Renal cortical epithelial cell (primary cell): ENCODE data around the gene NEURL4. TPM values are rescaled to one million over a fixed set of nuclear protein-coding genes. Genes with fewer than 3 reads are reported as not detected.

Experiments
- DNase-seq: peaks from one replicate; pipeline ENCODE4 v3.0.0-alpha.2; 2011; ENCODE audit warnings: low read depth
- total RNA-seq: library from RNA; depleted of rRNA; stranded (reverse); fragments of >200 nt; gene quantifications from 2 replicates; pipeline ENCODE4 v1.2.3, GENCODE V29; 2014

NEURL4 gene
- total RNA-seq, 1 donor from 2014 or later: 27.8 TPM

DNA sequence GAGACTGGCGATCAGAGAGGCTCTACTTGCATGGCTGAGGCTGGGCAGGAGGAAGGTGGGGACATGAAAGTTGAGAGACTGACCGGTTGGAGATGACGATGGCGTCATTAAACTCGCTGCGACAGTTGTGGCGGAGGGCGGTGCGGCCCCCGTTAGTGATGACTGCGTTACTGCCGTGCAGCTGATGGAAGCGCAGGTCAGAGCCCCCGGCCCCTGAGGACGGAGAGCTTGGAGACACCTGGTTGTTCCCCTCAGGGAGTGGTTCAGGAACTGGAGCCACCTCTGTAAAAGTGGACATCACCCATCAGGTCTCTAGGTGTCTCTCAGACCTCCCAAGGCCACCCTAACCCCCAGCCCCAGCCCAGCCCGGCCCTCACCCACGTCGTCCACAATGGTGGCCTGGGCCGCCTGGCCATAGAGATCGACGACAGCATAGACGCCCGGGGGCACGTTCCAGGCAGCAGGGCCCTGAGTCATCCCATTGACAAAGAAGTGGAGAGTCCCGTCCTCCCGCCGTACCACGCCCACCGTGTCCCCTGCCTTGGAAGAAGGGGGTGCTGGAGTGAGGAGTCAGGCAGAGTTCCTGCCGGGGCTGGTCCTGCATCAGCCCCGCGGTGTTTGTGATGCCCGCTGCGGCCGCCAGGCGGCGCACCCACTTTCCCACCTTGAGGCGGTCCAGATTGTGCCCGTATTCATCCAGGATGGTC is 5.3 kb downstream of the NEURL4 start:
- no peak for DNase-seq

DNA sequence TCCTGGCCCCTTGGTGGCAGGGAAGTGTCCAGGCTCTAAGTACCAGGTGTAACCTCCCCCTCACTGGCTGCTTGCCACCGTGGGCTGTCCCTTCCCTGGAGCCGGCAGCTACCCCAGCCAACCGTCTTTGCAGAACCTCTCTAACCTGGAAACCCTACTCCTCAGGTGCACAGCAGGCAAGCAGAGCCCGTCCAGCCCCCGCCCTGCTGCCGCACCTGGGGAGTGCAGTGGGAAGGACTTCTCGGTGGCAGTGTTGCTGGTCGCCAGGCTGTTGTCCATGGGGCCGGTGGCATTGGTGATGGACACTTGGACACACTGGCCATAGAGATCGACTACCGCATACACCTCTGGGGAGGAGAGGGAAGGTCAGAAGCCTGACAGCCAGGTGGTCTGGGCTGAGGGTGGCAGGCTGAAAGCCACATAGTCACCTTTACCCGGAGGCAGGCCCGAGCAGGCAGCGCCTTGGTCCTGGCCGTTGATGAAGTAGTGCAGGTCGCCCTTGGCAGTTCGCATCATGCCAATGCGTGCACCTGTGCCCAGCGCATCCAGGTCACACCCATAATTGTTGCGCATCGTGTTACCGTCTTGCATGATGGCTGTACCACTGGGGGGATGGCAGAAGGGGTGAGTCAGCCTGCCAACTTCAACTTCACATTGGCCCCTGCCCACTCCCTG is 6.5 kb downstream of the NEURL4 start:
- no peak for DNase-seq

DNA sequence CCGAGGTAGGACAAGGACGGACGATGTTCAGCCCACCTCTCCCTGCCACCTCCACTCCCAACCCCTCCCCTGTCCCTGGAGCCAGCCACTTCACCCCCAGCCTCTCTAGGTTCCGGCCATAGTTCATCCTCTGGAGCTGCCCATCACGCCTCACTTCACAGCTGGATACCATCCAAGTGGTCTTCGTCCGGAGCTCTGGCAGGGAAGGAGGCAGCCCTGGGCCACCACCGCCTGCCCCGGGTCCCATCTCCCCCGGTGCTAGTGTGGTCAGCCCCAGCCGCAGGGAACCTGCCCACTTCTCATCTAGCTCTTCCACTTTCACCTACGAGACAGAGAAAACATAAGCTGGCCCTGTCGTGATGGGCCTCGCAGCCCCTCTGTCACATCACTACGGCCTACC is 7.7 kb downstream of the NEURL4 start:
- DNase-seq: no peak

DNA sequence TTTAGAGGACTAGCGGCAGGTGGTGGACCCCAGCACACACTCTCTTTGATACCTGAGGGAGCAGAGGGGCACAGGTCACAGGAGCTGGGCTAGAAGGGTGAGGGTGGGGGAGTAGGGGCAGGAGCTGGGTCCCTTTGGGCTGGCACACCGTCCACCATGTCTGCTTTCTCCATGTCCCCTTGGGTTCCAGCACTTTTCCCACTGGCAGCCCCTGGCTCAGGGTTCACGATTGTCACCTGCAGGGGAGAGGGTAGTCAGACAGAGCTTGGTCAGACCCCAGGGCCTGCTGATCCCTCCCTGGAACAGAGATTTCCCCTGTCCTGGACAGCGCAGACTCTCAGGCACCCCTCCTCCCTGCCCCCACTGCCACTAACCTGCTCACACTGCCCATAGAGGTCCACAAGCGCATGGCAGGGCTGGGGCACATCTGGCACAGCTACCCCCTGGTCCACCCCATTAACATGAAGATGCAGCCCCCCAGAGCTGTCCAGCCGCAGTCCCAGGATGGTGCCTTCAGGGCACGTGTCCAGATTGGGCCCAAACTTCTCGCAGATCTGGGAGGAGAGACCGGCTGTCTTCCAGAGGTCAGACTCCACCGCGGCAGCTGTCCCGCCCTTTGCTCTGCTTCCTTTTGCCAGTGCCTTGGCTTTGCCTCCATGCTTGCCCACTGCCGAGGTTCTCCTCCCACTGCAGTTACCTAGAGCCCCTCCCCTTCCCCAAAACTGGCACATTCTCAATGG is 10.8 kb downstream of the NEURL4 start:
- DNase-seq: no peak

DNA sequence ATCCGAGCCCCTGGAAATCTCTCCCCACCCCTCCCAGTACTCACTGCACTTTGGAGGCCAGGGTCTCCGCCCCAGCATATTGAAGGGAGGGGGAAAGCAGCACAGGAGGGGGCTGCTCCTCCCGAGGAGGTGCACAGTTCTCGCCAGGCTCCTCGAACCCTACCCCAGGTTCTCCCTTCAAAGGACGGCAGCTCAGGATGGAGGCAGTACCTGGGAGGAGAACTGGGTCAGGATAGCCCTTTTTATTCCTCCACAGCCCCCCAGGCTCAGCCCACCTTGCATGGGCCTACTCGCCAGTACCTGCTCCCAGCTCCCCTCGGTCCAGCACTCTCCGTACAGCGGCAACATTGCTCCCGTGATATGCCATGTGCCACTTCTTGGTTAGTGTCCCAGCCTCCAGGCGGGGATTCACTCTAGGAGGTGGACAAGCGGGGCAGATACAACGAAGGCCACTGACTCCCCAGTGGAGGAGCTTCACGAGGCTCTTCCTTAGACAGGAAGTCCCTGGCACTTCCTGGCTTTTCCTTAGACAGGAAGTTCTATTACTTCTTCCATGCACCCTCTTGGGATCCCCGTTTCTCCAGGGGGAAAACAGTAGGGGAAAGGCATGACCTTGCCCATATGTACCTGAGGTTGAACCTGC is 11.9 kb downstream of the NEURL4 start:
- no peak for DNase-seq

DNA sequence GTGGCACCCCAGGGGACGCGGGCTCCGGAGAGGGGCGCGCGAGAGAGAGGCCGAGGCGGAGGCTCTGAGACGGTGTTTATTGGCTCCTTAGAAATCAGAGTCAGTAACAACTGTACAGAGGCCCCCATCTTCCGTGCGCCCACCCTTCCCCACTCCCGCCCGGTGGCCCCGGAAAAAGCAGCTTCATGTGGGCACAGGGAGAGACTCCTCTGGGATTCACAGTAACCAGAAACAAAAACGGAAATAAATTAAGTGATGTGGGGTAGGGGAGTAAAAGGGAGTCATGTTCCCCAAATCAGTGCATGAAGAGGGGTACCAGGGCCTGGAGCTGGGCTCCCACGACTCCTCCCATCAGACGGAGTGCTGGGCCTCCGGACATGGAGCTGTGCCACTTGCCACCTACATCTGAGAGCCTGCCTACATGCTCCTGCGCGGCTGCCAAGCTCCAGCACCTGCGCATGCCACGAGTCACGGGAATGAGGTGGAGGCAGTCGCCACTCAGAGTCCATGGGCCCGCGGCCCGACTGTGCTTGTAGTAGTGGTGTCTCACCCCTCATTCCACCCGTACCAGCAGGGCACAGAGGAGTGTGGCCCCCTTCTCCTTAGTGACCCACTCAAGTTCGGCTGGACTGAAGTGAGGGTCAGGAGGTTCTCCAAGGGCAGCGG is 13.4 kb downstream of the NEURL4 start:
- no peak for DNase-seq

DNA sequence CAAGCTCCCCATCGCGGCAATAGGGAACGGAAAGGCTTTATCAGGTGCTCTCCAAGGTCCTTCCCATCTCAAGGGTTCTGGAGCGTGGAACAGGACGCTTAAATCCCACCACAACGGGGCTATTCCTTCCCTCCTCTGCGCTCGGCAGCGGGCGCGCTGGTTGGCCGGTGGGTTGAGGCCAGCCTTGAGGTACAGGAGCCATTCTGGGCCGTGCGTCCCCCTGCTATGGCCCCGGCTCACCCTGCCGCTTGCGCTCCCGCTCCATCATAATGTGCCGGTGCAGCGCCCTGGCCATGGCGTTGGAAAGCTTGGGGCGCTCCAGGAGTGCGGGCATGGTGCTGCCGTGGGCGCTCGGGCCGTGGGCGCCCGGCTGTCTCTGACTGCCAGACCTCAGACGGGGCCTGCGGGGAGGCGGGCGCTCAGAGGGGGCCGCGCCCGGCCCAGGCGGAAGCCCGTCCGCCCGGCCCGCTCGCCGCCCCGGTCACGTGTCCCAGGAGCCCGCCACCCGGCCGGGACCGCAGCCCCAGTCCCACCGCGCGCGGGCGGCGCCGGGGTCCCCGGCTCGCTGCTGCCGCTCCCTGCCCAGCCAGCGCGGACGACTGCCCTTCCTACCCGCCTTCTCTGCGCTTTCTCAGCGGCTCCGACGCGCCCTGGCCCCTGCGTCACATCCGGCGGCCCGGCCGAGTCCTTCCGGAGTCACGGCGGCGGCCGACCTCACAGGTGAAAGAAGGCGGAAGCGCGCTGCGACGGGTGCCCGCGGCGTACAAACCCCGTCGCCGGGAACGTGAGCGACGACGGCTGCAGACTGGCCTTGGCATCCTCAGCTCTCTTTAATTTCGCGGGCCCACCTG is 14.2 kb downstream of the NEURL4 start, which contains the start of gene GPS2:
Gene GPS2, minus strand, starts transcription at position 642 of the 851 bp plus-strand sequence. Its CDS starts 308 bp downstream, at position 334.
- peak; percentile 51 for DNase-seq

DNA sequence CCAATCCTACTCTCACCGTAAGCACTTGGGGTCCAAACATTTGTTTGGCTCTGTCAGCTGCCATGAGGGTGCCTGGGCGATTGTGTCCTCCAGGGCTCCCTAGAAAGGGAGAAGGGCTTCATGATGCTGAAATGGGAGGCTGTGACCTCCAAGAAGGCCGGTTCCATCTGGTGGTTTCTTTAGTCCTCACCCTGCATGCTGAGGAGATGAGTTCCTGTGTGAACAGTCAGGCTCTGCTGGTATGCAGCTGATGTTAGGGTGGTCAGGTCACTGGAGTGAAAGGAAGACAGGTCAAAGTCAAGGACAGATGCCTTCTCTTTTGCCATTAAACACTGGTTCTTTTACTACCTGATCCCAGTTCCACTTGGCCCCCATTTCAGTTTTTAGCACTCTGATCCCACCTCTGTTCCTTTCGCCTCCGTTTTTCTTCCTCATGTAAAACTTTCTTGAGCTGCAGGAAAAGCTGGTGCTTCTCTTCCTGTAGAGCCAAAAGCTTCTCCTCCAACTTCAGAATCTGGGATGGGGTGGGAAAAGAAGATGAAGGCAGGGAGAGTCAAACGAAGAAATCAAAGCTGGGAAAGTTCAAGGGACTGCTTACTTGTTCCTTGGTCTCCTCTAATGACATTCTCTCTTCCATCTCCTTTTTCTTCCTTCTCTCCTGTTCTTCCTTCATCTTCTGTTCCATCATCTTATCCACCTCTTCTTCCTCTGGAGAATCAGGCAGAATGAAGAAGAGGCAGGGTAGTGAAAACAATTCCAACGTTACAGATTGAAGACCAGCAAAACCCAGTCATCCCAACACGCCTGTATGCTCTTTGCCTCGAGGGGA is 15.0 kb downstream of the NEURL4 start:
- no peak for DNase-seq

DNA sequence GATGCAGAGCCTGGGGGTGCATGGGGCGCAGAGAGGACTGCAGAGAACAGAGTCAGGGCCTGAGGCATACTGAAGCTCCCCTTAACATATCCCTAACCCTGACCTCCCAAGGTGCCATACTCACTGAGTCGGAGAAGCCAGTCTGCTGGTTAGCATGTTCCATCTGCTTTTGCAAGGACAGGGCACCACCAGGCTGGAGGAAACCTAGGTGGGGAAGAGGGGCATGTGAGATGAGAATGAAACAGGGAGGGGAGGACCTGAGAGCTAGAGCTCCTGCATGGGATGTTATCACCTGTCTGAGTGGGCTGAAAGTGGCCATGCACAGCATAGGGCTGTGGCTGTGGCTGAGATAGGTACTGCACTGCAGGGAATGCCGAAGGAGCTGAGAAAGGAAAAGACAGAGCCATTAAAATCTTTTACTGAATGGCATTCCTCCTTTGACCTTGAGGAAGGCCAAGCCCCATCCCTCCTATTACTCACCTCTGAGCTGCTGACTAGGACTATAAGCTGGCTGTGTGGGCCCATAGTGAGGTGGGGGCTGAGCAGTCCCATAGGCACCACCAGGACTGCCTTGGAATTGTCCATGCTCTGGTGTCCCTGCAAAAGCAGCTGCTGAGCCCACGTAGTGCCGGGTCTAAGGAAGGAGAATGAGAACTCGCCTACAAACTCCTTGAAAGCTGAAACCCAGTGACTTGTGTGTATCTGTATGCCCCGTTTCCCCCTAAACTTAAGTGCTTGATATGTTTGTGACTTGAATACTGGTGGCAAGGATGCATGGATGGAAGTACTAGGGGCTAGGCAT is 15.8 kb downstream of the NEURL4 start:
- DNase-seq: no peak

DNA sequence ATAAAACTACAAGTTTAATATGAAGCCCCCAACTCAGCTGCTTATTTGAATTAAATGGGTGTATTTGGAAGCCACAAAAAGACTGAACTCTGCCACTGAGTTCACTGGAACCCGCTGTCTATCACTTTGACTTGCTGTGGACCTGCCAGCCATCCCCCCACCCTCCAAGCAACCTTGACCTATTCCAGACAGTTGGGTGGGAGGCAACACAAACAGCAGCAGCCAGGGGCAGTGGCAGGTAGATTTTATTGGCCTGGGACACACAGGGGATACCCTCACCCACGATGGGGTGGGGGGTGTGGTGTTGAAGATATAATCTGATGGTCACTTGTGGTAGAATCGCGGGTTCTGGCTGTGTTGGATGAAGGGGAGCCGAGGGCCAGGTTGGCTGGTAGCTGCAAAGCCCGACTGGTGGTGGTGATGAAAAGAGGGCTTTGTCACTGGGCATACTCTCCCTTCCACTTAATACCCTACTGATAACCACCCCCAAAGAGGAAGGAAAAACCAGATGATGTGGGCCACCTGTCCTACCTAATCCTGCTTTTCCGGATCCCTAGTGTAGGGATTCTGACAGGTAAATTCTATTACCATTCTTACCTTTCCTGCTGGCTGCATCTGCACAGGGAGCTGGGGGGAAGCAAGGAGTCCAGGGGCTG is 16.6 kb downstream of the NEURL4 start:
- DNase-seq: no peak

DNA sequence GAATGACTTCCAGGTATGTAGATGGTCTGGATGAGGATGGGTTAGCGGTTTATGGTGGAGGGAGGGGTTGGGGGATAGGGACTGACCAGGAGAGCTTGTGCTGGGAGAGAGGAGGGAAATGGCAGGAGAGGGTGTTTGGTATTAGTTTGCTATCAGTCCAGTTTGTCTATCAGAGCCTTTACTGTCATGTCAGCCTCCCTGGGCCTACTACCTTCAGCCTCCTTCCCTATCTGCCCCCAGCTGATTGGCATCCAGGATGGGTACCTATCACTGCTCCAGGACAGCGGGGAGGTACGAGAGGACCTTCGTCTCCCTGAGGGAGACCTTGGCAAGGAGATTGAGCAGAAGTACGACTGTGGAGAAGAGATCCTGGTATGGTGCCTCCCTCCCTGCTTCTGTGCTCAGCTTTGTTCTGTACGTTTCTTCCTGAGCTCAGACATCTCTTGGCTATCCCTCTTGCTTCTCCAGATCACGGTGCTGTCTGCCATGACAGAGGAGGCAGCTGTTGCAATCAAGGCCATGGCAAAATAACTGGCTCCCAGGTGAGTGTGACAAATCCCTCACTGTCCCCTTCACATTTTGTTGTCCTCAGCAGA is 17.9 kb downstream of the NEURL4 start:
- no peak for DNase-seq

DNA sequence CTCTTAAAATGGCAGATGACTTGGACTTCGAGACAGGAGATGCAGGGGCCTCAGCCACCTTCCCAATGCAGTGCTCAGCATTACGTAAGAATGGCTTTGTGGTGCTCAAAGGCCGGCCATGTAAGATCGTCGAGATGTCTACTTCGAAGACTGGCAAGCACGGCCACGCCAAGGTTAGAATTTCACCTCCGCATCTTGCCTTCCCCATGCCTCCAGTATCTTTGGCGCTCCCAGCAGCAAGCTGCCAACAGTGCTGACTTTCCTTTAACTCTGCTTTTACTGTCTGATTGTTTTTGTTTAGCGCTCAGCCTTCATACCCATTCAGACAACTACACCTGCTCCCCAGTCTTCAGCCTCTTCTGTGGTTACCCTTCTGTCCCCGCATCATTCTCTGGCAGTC is 19.5 kb downstream of the NEURL4 start:
- DNase-seq: no peak

DNA sequence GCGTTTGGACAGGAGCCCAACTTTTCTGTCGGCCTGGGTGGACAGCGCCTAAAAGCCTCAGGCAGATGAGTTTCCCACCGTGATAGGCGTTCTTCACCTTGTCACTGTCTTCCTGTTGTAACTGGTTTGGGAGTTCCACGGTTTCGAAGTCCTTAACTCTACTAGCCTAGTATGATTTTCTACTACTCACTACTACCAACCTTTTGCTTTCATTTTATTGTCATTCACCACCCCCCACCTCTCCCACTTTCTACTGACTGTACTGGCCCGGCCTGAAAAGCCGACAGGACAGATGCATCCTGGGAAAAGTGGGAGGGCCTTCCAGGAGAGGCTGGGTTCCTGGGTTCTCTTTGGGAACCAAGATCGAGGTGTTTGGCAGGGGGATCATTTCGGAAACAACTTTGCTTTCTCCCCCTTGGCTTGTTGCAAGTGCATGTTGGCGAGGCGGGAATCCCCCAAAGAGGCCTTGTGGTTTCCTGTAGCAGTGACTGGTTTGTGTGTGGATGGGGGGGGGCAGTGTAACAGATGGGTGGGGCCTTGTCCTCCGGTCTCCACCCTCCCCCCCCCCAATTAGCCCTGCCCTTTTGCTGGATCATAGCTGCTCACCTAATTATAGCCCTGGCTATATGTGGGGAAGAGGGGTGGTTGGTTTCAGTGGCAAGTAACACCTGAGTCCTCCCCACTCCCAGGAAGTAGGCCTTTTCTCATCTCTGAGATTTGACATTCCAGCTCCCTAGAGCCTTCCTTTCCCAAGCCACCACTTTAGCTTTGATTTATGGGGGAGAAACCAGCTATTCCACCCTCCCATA is 20.3 kb downstream of the NEURL4 start:
- DNase-seq: peak; percentile 72

DNA sequence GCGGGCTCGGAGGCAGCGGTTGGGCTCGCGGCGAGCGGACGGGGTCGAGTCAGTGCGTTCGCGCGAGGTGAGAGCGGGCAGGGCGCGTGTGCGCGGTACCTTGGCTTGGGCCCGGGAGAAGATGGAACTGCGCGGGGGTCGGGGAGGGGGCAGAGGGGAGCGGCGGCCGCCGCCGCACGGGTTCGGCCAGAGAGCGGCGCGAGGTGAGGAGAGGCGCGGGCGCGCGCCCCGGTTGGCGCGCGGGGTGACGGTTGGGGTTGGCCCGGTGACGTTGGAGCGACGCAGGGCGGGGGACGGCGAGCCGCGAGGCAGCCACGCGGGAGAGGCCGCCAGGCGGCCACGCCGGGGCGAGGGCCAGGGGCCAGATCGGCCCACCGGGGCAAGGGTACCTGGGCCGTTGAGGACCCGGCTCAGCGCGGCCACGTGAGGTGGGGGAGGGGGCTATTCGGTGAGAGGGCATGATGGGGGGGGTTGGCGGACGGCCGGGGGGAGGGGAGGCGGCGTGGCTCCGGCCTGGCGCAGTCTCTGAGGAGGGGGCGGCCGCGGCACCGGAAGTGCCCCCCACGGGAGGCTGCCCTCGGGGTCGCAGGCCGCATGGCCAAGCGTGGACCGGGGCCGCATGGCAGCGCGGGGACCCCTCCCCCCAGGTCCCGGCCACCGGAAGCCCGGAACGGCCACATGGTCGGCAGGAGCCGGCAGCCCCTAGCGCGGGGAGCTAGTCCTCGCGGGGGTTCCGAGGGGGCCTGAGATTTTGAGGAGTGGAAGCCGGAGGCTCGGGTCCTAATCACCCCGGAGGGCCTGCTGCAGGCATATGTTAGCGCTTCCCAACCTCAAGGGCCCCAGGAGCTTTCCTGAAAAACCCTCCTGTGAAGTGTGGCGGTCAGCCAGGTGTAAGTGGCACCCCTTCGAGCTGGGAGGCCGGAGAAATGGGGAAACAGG is 21.2 kb downstream of the NEURL4 start:
- DNase-seq: no peak

DNA sequence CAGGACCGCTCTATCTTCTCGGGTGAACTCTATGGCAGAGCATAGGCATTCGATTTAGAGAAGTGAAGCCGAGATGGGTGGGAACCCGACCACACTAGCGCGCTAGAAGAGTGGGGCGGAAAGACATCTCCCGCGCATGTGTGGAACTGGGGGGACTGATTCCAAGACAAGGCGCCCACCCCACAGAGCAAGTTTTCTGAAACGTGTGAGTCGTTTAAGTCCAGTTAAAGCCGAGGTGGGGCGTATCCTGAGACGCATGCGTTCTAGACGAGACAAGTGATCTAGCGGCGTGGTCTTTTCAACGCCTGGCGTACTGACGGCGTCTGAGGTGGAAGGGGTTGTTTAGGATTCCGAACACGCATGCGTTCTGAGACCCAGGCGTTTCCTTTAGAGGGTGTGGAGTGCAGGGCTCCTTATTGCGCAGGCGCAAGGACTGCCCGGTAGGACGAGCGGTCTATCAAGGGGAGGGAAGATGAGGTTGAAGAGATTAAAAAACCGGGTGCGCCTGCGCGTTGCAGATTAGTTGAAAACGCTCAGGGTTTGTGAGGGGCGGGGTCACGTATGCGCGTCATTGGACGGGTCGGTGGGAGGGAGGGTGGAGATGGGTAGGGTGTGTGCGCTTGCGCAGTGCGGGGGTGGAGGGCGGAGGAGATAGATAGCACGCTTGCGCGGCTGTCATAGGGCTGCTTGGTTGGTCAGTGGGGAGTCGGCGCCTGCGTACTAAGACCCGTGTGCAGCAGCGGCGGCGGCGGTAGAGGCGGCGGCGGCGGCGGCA is 22.0 kb downstream of the NEURL4 start, which contains the start of gene EIF5A:
Gene EIF5A, plus strand, starts transcription at position 718 of the 775 bp plus-strand sequence. CDS start 2,008 bp downstream, outside the sequence.
- peak; percentile 100 for DNase-seq
